H1 (cell line): Measurements from ENCODE around the gene CPZ.

Source experiments
- CBX8 ChIP-seq: fragments of 300-800, 300-1000 bp; sonication (generic); IDR thresholded peaks from 2 replicates; pipeline ENCODE4 v1.7.1; 2016; ENCODE audit warnings: low read depth, low read length, borderline replicate concordance
- RFX5 ChIP-seq: IDR thresholded peaks from 2 replicates; pipeline ENCODE4 v1.6.1; 2011; ENCODE audit warnings: low read depth, low read length, improper control_type of control experiment, borderline replicate concordance

- TF ChIP-seq RFX5 (no peak), CBX8 (no peak)
These were observed 24.4 kb upstream of the CPZ start for GRCh38 chr4:8568068-8568668.
